Muscle of back (tissue), 11 donors: ENCODE measurements around the gene KIF5B. TPM values are rescaled to one million over a fixed set of nuclear protein-coding genes. Genes with fewer than 3 reads are reported as not detected.
"Not testable (repeated sequence)": the region's sequence is repeated elsewhere in the genome, so short reads cannot be mapped to it uniquely, and the experiment has no call there.

ENCODE experiments used
- DNase-seq, 3 donors: peaks; one replicate each; pipeline versions ENCODE4 v3.0.0 to v3.0.0-alpha.2; 2013
- polyA plus RNA-seq, 10 donors: library from polyadenylated mRNA; unstranded; fragments of 120-200 nt; gene quantifications; one replicate each; pipeline ENCODE4 v1.2.1, GENCODE V29; 2013; ENCODE audit not compliant: insufficient read length in 10 of 10

The KIF5B gene
- polyA plus RNA-seq, 10 donors = 109 to 172 (median 130) TPM

DNA sequence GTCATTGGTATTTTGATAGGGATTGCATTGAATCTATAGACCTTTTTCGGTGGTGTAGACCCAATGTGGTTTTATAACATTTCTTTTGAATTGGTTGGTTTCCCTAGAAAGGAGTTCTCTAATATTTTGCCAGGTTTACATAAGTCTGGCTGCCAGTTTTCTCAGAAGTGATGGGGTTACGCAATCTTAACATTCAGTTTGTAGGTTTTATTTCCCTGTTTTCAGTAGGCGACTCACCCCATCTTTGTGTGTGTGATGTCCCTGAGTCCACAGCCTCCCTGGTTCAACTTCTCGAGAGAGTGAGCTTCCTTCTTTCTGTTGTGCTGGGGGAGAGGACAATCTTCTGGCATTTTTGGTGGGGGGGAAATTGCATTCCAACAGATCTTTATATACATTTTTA lies 9.6 kb upstream of the KIF5B start:
- peak in 1 of 3 donors; percentile 31 for DNase-seq

DNA sequence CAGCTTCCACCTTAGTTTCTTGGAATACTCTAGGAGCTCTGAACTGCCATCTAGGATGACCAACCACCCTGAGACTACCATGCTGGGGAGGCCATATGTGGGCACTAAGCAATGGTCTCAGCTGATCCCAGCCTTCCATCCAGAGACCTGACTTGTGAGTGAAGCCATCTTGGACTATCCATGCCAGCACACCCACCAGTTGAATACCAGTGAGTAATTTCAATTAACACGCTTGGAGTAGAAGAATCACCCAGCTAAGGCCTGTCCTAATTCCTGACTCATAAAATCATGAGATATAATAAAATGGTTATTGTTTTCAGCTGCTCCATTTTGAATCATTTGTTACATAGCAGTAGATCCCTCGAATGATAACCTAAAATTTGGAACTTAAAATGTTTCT lies 5.2 kb upstream of the KIF5B start:
- DNase-seq = no peak

DNA sequence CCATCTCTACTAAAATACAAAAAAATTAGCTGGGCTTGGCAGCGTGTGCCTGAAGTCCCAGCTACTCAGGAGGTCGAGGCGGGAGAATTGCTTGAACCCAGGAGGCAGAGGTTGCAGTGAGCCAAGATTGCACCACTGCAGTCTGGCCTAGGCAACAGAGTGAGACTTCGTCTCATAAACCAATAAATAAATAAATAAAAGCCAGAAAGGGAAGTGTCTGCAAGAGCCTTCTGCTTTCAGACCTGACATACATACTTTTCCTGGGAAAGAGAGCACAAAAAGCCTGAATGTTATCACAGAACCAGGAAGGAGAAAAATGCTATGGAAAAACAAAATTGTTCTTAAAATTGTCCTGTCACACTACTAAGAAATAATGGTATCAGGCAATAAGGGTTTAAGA lies 4.1 kb upstream of the KIF5B start:
- no peak for DNase-seq

DNA sequence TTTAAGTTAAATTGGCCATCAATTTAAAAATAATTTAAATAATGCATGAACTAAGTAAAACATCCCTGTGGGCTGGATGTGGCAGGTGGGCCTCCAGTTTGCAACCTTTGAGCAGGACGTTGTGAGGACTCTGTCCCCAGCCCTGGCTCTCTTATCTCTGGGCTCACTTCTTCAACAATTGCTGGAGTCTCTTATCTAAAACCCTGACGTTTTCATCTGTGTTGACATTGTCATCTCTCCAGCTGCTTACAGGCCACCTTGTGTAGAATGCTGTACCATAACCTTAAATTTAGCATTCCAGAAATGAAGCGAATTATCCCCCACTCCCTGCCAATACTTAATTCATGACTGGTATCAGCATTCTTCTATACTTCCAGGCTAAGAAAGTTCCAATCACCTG lies 3.2 kb upstream of the KIF5B start:
- DNase-seq = no peak

DNA sequence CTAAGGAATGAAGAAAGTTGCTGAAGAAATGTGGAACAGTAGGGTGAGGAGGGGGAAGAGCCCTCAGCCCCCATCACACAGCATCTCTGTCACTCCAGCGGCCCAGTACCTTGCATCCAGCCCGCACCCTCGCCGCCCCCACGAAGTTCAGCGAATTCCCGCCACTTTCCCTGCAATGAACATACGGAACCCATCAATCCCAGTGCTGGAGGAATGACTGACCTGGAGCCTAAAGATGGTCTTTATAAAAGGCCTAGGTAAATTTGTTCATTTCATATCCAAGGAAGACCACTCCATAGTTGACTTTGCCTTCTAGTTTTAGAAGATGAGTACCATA lies 779 bp upstream of the KIF5B start:
- no peak for DNase-seq

DNA sequence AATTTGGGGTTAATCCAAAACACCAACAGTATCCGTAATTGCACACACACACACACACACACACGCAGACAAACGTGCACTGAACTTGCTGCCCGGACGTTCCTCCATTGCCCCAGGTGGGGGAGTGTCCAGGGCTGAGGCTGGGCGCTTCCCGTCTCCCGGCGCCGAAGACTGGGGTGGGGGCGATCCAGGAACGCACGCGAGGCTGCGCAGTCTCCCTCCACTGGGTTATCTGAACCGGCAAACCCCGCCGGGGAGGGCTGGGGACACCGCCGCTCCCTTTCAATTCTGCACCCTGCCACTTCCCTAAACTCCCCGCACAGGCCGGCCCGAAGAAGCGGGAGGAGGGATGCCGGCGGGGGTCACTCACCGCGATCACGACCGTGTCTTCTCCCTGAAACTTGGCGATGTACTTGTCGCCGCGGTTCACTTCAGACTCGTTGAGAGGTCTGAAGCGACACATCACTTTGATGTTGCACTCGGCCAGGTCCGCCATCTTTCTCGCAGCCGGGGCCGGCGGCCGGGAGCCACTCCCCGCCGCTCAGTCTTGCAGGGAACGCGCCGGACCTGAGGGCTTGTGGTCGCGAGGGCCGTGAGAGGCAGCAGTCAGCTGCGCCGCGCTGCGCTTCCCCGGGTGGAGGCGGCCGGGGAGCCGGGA lies 618 bp downstream of the KIF5B start:
- peak; percentile 58 to 91 (median 70) for DNase-seq

DNA sequence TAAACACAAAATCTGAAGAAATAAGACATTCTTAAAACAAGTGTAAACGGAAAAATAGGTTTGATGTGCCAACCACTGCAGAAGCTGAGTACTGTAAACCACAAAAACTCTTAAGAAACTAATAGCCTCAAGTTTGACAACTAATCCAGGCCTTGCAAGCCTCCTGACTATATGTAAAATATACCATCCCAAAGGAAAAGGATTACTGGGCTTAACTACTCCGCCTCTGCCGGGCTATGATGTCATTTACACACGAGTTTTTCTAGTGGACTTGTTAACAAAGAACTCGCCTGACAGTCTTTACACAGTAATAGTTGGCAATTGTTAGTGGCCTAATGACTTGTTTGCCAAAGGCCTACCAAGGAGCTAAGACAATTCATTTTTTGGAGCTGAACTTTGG lies 2.1 kb downstream of the KIF5B start:
- DNase-seq = peak; percentile 44 to 75 (median 56)

DNA sequence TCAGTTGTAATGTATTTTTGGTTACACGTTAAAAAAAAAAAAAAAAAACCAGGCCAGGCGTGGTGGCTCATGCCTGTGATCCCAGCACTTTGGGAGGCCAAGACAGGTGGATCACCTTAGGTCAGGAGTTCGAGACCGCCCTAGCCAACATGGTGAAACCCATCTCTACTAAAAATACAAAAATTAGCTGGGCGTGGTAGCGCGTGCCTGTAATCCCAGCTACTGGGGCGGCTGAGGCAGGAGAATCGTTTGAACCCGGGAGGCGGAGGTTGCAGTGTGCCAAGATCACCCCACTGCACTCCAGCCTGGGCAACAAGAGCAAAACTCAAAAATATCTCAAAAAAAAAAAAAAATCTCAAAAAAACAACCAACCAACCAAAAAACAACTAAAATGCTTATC lies 2.8 kb downstream of the KIF5B start:
- not testable (repeated sequence) for DNase-seq

DNA sequence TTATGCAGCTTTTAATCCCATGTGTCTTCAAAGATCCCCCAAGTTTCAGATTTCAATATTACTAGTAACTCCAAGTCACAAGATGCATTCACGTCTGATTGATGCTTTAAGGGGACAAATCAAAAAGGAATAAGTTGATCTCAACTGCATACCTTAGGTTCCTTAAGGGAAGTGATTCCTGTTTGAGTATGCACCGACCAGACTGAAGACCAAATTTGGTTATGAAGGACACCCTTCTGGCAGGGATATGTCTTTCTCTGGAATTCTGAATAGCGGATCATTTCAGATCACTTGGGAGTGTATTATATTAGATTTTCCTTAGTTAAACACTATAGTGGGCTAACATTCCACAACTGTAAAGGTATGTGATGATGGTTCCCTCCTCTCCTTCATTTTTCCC lies 4.3 kb downstream of the KIF5B start:
- DNase-seq = peak in 1 of 3 donors; percentile 12

DNA sequence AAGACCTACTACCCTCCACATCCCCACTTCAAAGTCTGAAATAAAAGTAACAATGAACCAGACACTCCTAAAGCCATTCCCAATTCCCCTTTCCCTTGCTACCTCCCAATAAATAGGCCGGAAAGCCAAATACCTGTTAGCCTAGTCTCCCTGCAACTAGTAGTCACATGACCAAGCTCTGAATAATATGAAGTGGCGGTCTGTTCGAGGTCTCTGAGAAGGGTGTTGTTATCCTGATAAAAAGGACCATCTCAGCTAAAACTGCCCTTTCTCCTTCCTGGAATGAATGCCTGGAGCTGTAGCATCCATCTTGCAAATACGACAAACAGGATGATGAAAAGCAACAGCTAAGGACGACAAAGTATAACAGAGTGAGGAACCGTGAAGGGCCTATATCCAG lies 6.0 kb downstream of the KIF5B start:
- no peak for DNase-seq

DNA sequence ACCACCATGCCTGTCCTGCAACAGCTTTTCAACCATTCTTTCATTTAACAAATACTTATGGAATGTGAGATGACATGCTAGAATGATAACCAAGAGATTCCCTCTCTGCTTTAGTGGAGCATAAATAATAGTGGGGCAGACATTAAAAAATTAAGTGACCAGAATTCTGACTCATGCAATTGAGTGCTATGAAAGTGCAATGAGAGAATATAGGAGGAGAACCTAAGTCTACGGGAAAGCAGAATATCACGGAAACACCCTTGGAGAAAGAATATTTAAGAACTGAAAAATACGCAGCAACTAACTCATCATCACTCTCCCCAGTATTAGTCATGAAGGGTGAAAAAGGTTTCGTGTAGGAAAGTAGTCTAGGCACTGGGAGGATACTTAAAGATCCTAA lies 7.1 kb downstream of the KIF5B start:
- DNase-seq = no peak

DNA sequence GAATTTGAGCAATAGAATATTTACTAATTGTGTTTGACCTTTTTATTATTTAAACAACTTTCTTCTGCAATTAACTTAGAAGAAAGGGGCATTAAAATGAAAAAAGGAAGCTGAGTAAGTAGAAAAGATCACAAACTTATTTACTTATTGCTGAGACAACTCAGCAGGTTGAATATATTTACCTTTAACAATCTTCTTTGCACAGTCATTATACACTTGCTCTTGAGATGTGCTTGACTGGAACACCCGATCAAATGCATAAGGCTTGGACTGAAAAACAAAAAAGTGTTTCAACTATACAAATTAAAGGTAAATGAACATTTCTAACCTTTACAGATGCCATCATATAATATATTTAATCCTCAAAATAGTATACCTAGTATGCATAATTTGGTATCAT lies 7.9 kb downstream of the KIF5B start:
- DNase-seq = no peak

DNA sequence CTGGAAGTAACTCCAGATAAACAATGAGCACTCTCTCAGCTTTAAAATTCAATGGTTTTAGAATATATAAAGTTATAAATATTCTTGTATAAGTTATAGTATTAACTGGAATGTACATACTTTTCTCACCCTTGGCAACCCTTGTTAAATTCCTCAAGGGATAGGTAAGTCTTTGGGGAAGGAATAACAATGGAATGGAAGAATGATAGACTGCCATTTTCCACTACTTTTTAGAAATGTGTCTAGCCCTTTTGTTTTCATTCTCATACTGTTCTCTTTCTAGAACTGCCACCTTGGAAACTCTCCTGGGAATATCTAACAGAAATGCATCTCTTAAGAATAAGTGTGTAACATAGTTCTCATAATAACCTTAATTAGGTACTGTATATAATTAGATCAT lies 8.3 kb downstream of the KIF5B start:
- DNase-seq = no peak

DNA sequence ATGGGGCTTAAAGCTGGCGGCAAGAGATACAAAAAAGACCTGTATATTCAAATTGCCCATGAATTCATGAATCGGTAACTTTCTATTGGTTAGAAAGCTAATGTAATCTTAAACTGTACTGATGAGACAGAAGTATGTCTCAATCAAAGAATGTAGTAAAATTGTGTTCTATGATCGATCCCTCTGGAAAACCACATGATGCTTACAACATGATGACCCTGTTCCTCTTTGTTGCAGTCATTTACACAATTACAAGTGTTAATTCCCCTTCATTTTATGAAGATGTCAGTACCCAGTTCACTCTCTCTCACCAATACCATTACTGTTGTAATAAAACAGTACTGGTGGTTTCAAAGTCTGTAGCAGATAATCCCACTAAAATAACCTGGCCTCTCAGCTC lies 10.1 kb downstream of the KIF5B start:
- DNase-seq = no peak

DNA sequence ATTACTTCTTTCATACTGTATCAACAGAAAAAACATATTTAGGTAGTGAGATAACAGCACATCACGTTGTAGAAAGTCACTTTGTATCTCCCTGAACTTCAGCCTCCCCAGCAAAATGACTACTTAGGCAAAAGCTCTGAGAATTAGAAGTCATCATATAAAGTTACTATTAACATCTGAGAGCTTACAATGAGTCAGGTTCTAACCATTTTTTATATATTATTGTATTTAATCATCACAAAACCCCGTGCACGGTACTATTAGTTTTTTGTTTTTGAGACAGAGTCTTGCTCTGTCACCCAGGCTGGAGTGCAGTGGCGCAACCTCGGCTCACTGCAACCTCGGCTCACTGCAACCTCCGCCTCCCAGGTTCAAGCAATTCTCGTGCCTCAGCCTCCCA lies 13.5 kb downstream of the KIF5B start:
- peak in 1 of 3 donors; percentile 34 for DNase-seq

DNA sequence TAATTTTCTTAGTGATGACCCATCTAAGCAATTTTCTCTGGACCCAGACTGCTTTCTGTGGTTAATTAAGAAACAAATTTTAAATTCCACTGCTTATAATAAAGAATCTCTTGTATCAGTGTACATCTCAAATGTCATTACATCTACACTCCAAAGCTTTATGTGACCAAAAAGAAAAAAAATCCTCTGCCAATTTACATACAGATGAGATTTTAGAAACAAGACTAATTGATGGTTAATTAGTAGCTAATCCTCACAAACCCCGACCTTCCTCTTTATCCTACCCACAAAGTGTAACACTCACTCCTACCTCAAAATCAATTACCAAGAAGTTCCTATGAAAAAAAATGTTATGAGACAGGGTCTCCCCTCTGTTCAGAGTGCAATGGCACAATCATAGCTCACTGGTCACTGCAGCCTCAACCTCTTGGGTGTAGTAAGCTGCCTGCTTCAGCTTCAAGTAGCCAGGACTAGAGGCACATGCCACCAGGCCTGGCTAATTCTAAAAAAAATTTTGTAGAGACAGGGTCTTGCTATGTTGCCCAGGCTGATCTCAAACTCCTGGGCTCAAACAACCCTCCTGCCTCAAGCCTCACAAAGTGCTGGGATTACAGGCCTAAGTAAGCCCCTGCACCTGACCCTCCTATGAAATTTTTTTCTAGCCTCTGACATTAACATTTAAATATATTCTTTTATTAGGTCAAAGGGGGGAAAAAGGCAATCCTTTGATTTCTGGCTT lies 14.8 kb downstream of the KIF5B start:
- DNase-seq = no peak

DNA sequence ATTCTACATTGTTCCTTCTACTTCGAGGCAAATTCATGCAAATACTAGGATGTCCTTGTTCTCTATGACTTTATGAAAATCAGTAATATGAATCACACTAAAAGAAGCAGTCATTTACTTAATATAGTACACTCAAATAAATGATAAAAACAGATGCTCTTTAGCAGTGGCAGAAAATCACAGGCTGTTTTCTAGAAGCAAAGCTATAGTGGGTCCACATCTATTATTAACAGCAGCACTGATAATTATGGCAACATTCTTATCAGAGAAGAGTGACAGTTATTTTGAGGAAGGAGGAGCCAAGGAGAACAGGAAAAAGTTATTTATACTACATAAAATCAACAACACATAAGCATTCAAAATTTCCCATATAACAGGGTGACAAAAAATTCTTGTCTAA lies 16.5 kb downstream of the KIF5B start:
- DNase-seq = no peak

DNA sequence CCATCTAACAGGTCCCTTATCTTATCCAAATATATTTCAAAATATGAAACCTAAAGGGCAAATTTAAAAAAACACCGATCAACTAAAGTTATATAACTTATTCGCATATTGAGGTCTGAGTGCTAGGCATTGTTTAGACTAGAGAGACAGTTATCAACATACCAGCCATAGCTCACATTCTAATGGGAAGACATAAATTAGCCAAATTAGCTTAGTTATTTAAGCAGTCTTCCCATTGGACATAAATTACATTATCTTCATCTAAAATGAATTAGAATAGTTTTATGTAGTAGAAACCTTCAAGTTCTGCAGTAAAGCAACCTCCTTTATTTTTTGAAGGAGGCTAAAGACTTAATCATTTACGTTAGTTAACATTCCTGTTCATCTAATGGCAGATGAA lies 17.4 kb downstream of the KIF5B start:
- no peak for DNase-seq

DNA sequence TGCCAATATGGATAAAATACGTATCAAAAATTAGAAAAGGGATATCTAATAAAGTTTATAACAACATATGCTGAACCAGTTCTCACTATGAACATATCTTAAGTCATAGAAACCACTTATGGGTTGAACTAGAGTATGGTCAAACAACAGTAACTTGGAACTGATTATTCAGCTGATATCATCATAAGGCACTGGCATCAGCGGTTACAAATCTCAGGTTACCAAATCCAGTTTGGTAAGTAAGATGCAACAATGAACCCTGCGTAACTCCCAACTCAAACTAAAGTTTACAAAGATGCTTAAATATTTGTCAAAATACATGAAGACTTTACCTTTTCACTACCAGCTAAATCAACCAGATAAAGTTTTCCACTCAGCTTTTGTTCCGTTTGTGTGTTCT lies 19.3 kb downstream of the KIF5B start:
- DNase-seq = no peak

DNA sequence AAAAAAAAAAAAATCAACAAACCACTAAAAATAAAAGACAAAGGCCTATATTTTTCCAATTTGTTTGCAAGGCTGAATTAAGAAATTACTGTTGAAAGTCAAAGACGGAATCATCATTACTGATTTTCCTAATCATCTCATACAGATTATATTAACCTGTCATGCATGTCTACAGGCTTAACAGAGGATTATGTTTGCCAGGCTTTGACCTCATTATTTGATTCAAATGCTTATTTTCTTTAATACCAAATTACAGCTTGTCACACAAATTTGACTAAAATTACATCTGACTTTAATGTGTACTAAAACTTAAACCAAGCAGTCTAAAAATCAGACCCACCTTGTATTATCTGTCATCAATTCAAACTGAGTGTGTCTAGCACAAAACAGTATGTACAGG lies 21.2 kb downstream of the KIF5B start:
- no peak for DNase-seq

DNA sequence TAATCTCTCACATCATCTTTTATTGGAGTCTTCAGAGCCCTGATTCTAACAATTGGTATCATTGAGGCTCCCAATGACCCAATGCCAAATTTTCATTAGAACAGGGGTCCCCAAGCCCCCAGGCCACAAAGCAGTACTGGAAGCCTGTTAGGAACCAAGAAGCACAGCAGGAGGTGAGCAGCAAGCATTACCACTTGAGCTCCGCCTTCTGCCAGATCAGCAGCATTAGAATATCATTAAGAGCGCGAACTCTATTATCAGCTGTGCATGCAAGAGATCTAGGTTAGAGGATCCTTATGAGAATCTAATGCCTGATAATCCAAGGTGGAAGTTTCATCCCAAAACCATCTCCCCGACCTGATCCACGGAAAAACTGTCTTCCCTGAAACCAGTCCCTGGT lies 23.1 kb downstream of the KIF5B start:
- no peak for DNase-seq

DNA sequence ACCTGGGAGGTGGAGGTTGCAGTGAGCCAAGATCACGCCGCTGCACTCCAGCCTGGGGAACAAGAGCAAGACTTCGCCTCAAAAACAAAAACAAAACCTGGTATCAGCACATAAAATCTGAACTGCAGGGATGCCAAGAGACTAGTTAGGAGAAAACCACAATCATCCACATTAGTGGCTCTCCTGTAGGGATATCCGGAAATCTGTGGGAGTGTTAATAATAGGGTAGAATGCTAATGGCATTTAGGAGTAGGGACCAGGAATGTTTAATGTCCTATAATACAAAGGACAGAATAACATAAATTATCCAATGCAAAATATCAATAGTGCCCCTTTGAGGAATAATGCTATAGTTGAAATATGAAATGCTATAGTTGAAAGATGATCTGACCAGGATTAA lies 24.3 kb downstream of the KIF5B start:
- no peak for DNase-seq

DNA sequence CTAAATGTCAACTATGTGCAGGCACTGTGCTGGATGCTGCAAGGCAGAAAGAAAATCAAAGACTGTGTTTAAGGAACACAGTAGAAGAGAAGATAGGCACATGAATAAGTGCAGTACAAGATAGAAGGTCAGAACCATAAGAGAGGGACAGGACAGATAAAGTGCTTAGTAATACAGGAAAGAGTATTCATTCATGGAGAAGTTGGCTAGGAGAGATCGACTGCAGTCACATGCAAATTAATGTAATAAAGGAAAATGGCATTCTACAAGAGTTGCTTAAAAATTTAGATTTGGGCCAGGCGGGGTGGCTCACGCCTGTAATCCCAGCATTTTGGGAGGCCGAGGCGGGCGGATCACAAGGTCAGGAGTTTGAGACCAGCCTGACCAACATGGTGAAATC lies 24.8 kb downstream of the KIF5B start:
- no peak for DNase-seq

DNA sequence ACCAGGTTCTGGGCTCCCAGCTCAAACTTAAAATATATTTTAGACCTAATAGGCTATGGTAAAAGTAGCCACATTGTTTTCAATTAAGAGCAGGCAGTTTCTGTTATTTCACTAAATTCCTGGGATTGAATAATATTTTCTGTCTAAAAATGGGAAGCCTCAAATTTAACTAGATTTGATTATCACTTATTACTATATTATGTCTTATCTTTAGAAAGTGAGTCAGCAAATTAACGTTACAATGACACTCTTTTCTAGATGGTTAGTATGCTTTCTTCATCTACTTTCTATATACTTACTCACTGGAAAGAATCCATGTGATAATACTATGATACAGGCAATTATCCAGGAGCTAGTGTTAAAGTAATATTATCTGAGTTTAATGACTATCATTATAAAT lies 27.5 kb downstream of the KIF5B start:
- no peak for DNase-seq
